GM18519 (cell line): ENCODE measurements around the gene RIPK1.
A peak's percentile ranks its signal among the peaks of the same experiment; 100 is the strongest.

Experiments used
- ATAC-seq: cut with Tn5 transposase; IDR thresholded peaks from one replicate; pipeline ENCODE4 v1.9.1; 2021; ENCODE audit warnings: mild to moderate bottlenecking, moderate library complexity; ENCODE audit not compliant: unreplicated experiment, low FRiP score

RIPK1 gene

GRCh38 chr6:3159805-3160781 is 91.8 kb downstream of the RIPK1 start:
- no peak for ATAC-seq

- no peak for ATAC-seq
These were observed 93.8 kb downstream of the RIPK1 start for GRCh38 chr6:3162067-3162497.

GRCh38 chr6:3162565-3163247 is 94.4 kb downstream of the RIPK1 start:
- ATAC-seq: peak; percentile 45

GRCh38 chr6:3163248-3163594 is 94.9 kb downstream of the RIPK1 start:
- no peak for ATAC-seq

GRCh38 chr6:3164388-3164787 is 96.1 kb downstream of the RIPK1 start:
- no peak for ATAC-seq
